C4-2B (cell line): ENCODE results near the gene UGT1A9.

ENCODE experiments used
- CTCF ChIP-seq: fragments of 450-650 bp; conservative IDR thresholded peaks from 2 replicates; pipeline ENCODE4 v1.5.1; 2017; ENCODE audit warnings: mild to moderate bottlenecking
- ZFX ChIP-seq: fragments of 450-650 bp; IDR thresholded peaks from 2 replicates; pipeline ENCODE4 v1.6.1; 2017

GRCh38 chr2:233807215-233807865 lies 135.6 kb downstream of the UGT1A9 start:
- TF ChIP-seq CTCF (no peak; the same call in 1 of the 2 replicates), ZFX (no peak)
